ENCODE results near the gene NAGPA.

DNA sequence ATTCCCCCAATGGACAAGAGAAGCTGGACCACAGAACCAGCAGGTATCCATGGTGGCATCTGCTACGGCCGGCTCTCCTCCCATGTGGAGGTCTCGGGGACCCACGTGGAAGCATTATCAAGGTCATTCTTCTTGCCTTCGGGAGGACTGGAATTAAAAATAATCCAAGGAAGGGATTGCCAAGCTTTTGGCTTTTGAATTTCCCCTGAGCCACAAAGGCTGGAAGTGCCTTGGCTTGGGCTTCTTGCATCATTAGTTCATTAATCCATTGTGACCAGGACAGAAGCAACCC is 16.1 kb downstream of the NAGPA start:
- TF ChIP-seq CHD2 (IDR thresholded peaks at IDR 0.05; ENCODE audit: borderline replicate concordance, low read depth, low read length) (no peak), KDM1A (IDR thresholded peaks at IDR 0.05; ENCODE audit: borderline replicate concordance) (no peak), SP1 (IDR thresholded peaks at IDR 0.05; ENCODE audit: low read depth, low read length) (no peak), POLR2AphosphoS5 (IDR thresholded peaks at IDR 0.05; ENCODE audit: low read length) (no peak), CREM (IDR thresholded peaks at IDR 0.05; ENCODE audit: low read depth) (no peak), TAF1 (IDR thresholded peaks at IDR 0.05; ENCODE audit: borderline replicate concordance, low read depth, low read length) (no peak), POLR2A (IDR thresholded peaks at IDR 0.05; ENCODE audit: low read depth, low read length) (no peak)
- TF ChIP-seq, protein P1, sequence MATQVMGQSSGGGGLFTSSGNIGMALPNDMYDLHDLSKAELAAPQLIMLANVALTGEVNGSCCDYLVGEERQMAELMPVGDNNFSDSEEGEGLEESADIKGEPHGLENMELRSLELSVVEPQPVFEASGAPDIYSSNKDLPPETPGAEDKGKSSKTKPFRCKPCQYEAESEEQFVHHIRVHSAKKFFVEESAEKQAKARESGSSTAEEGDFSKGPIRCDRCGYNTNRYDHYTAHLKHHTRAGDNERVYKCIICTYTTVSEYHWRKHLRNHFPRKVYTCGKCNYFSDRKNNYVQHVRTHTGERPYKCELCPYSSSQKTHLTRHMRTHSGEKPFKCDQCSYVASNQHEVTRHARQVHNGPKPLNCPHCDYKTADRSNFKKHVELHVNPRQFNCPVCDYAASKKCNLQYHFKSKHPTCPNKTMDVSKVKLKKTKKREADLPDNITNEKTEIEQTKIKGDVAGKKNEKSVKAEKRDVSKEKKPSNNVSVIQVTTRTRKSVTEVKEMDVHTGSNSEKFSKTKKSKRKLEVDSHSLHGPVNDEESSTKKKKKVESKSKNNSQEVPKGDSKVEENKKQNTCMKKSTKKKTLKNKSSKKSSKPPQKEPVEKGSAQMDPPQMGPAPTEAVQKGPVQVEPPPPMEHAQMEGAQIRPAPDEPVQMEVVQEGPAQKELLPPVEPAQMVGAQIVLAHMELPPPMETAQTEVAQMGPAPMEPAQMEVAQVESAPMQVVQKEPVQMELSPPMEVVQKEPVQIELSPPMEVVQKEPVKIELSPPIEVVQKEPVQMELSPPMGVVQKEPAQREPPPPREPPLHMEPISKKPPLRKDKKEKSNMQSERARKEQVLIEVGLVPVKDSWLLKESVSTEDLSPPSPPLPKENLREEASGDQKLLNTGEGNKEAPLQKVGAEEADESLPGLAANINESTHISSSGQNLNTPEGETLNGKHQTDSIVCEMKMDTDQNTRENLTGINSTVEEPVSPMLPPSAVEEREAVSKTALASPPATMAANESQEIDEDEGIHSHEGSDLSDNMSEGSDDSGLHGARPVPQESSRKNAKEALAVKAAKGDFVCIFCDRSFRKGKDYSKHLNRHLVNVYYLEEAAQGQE (IDR thresholded peaks at IDR 0.05; ENCODE audit: low read depth, low read length): no peak
- TF ChIP-seq, protein P2, sequence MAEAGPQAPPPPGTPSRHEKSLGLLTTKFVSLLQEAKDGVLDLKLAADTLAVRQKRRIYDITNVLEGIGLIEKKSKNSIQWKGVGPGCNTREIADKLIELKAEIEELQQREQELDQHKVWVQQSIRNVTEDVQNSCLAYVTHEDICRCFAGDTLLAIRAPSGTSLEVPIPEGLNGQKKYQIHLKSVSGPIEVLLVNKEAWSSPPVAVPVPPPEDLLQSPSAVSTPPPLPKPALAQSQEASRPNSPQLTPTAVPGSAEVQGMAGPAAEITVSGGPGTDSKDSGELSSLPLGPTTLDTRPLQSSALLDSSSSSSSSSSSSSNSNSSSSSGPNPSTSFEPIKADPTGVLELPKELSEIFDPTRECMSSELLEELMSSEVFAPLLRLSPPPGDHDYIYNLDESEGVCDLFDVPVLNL (IDR thresholded peaks at IDR 0.05; ENCODE audit: low read depth, low read length): no peak
- TF ChIP-seq, protein P3, sequence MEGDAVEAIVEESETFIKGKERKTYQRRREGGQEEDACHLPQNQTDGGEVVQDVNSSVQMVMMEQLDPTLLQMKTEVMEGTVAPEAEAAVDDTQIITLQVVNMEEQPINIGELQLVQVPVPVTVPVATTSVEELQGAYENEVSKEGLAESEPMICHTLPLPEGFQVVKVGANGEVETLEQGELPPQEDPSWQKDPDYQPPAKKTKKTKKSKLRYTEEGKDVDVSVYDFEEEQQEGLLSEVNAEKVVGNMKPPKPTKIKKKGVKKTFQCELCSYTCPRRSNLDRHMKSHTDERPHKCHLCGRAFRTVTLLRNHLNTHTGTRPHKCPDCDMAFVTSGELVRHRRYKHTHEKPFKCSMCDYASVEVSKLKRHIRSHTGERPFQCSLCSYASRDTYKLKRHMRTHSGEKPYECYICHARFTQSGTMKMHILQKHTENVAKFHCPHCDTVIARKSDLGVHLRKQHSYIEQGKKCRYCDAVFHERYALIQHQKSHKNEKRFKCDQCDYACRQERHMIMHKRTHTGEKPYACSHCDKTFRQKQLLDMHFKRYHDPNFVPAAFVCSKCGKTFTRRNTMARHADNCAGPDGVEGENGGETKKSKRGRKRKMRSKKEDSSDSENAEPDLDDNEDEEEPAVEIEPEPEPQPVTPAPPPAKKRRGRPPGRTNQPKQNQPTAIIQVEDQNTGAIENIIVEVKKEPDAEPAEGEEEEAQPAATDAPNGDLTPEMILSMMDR (IDR thresholded peaks at IDR 0.05 in 2 of 3, conservative IDR thresholded peaks at IDR 0.05 in 1 of 3; ENCODE audit: control insufficient read depth in 2 of 3, extremely low read depth in 1 of 3, insufficient read depth in 1 of 3, low read depth in 3 of 3, low read length in 3 of 3): no peak
- TF ChIP-seq, protein P4, sequence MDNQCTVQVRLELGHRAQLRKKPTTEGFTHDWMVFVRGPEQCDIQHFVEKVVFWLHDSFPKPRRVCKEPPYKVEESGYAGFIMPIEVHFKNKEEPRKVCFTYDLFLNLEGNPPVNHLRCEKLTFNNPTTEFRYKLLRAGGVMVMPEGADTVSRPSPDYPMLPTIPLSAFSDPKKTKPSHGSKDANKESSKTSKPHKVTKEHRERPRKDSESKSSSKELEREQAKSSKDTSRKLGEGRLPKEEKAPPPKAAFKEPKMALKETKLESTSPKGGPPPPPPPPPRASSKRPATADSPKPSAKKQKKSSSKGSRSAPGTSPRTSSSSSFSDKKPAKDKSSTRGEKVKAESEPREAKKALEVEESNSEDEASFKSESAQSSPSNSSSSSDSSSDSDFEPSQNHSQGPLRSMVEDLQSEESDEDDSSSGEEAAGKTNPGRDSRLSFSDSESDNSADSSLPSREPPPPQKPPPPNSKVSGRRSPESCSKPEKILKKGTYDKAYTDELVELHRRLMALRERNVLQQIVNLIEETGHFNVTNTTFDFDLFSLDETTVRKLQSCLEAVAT (IDR thresholded peaks at IDR 0.05): no peak

Data from GM12878 (cell line).